Measurements from ENCODE around the gene TCHH.

GRCh38 chr1:152110365-152110859 lies 4.8 kb downstream of the TCHH start:
- no peak for TF ChIP-seq POLR2A (IDR thresholded peaks at IDR 0.05)
- TF ChIP-seq CTCF (IDR thresholded peaks at IDR 0.05) = no peak
